Measurements from ENCODE around the gene CCDC188.

GRCh38 chr22:20167643-20168322, 16.9 kb upstream of the CCDC188 start:
- TF ChIP-seq, protein P1, sequence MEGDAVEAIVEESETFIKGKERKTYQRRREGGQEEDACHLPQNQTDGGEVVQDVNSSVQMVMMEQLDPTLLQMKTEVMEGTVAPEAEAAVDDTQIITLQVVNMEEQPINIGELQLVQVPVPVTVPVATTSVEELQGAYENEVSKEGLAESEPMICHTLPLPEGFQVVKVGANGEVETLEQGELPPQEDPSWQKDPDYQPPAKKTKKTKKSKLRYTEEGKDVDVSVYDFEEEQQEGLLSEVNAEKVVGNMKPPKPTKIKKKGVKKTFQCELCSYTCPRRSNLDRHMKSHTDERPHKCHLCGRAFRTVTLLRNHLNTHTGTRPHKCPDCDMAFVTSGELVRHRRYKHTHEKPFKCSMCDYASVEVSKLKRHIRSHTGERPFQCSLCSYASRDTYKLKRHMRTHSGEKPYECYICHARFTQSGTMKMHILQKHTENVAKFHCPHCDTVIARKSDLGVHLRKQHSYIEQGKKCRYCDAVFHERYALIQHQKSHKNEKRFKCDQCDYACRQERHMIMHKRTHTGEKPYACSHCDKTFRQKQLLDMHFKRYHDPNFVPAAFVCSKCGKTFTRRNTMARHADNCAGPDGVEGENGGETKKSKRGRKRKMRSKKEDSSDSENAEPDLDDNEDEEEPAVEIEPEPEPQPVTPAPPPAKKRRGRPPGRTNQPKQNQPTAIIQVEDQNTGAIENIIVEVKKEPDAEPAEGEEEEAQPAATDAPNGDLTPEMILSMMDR (IDR thresholded peaks at IDR 0.05; ENCODE audit: low read depth, low read length): no peak
- TF ChIP-seq POLR2A (IDR thresholded peaks at IDR 0.05; ENCODE audit: extremely low read depth, insufficient read length): no peak
